ENCODE measurements around the gene ANGPTL4.

Gene ANGPTL4

GRCh38 chr19:8421484-8422461 lies 57.8 kb downstream of the ANGPTL4 start:
- no peak for DNase-seq

GRCh38 chr19:8423817-8424223 lies 59.9 kb downstream of the ANGPTL4 start:
- DNase-seq, result peak; percentile 85 to 95
